SK-N-MC (cell line): Measurements from ENCODE around the gene RNASE9.
"Not testable (repeated sequence)": the region's sequence is repeated elsewhere in the genome, so short reads cannot be mapped to it uniquely, and the experiment has no call there.

Experiments used
- EZH2 ChIP-seq: fragments of 200-600 bp; sonication (generic); IDR thresholded peaks from one replicate; pipeline ENCODE4 v1.6.1; 2017; ENCODE audit warnings: antibody characterized with exemption
- POLR2AphosphoS5 ChIP-seq: IDR thresholded peaks from 2 replicates; pipeline ENCODE4 v1.6.1; 2012; ENCODE audit warnings: mild to moderate bottlenecking, low read depth, low read length, borderline replicate concordance

- not testable (repeated sequence) for TF ChIP-seq POLR2AphosphoS5, EZH2
Observed at GRCh38 chr14:20506752-20507151, 54.1 kb downstream of the RNASE9 start.
